ENCODE measurements around the gene TNIP1. TPM values are rescaled to one million over a fixed set of nuclear protein-coding genes. Genes with fewer than 3 reads are reported as not detected.

Gene TNIP1
- total RNA-seq, 1 experiment from 2014 or later, result 65.7 TPM

GRCh38 chr5:151023651-151024050, 57.2 kb downstream of the TNIP1 start:
- H3K4me3 ChIP-seq (ENCODE audit: low read depth, low read length), result no peak overlapping the region
- ChIA-PET POLR2A (no interaction called here), CTCF (no interaction called here)
- no peaks in the 10 kb centered on the region for H3K9me3 Mint-ChIP-seq (ENCODE audit: unreplicated experiment)
- H3K36me3 ChIP-seq (ENCODE audit: control insufficient read depth, insufficient read depth, low read length), result peaks cover 4% of the 10 kb centered on the region
- peaks cover 46% of the 10 kb centered on the region for H3K36me3 Mint-ChIP-seq (ENCODE audit: insufficient read depth, unreplicated experiment)
- no peak for TF ChIP-seq CTCF (IDR thresholded peaks at IDR 0.05; ENCODE audit: insufficient read depth in 1 of 2, low read depth in 1 of 2, low read length in 1 of 2, severe bottlenecking in 1 of 2, unreplicated experiment in 1 of 2)
- no peaks in the 10 kb centered on the region for H3K27me3 Mint-ChIP-seq (ENCODE audit: insufficient read depth, unreplicated experiment)
- intact Hi-C loops (cut with micrococcal nuclease; ENCODE audit: unreplicated experiment), result no loop called here
- no peak for DNase-seq
- no peak overlapping the region for H3K27ac Mint-ChIP-seq (ENCODE audit: unreplicated experiment)
- H3K4me3 Mint-ChIP-seq (ENCODE audit: unreplicated experiment), result no peak overlapping the region
- no peaks in the 10 kb centered on the region for H3K27me3 ChIP-seq (replicated peaks; ENCODE audit: control insufficient read depth, insufficient read depth, low read length)
- no peaks in the 10 kb centered on the region for H3K9me3 ChIP-seq
- peaks cover 5% of the 10 kb centered on the region for H3K4me1 Mint-ChIP-seq (ENCODE audit: low read depth, unreplicated experiment)
- H3K4me1 ChIP-seq, result peaks cover 7% of the 10 kb centered on the region
- no TSS peak for BruUV-seq (replicated peaks)

GRCh38 chr5:151023047-151023615, 57.7 kb downstream of the TNIP1 start:
- Mint-ChIP-seq H3K4me3 (ENCODE audit: unreplicated experiment) (no peak overlapping the region), H3K4me1 (ENCODE audit: low read depth, unreplicated experiment) (peaks cover 5% of the 10 kb centered on the region), H3K27ac (ENCODE audit: unreplicated experiment) (no peak overlapping the region), H3K9me3 (ENCODE audit: unreplicated experiment) (no peaks in the 10 kb centered on the region), H3K36me3 (ENCODE audit: insufficient read depth, unreplicated experiment) (peaks cover 40% of the 10 kb centered on the region), H3K27me3 (ENCODE audit: insufficient read depth, unreplicated experiment) (no peaks in the 10 kb centered on the region)
- peaks cover 4% of the 10 kb centered on the region; the same call in 1 of the 2 replicates for H3K36me3 ChIP-seq (ENCODE audit: control insufficient read depth, insufficient read depth, low read length)
- POLR2A ChIA-PET, result no interaction called here
- intact Hi-C loops (cut with micrococcal nuclease; ENCODE audit: unreplicated experiment), result no loop called here
- DNase-seq, result no peak
- CTCF ChIA-PET, result no interaction called here
- H3K4me3 ChIP-seq (ENCODE audit: low read depth, low read length), result no peak overlapping the region
- BruUV-seq (replicated peaks), result no TSS peak
- no peaks in the 10 kb centered on the region for H3K9me3 ChIP-seq
- H3K27me3 ChIP-seq (replicated peaks; ENCODE audit: control insufficient read depth, insufficient read depth, low read length), result no peaks in the 10 kb centered on the region
- TF ChIP-seq CTCF (IDR thresholded peaks at IDR 0.05; ENCODE audit: insufficient read depth in 1 of 2, low read depth in 1 of 2, low read length in 1 of 2, severe bottlenecking in 1 of 2, unreplicated experiment in 1 of 2), result no peak
- H3K4me1 ChIP-seq, result peaks cover 8% of the 10 kb centered on the region

- H3K4me3 Mint-ChIP-seq (ENCODE audit: unreplicated experiment), result no peak overlapping the region
- Histone ChIP-seq H3K9me3 (no peaks in the 10 kb centered on the region), H3K4me1 (peaks cover 14% of the 10 kb centered on the region), H3K27me3 (replicated peaks; ENCODE audit: control insufficient read depth, insufficient read depth, low read length) (no peaks in the 10 kb centered on the region), H3K36me3 (ENCODE audit: control insufficient read depth, insufficient read depth, low read length) (peaks cover 4% of the 10 kb centered on the region; the same call in 1 of the 2 replicates), H3K4me3 (ENCODE audit: low read depth, low read length) (no peak overlapping the region)
- no peak for TF ChIP-seq CTCF (IDR thresholded peaks at IDR 0.05; ENCODE audit: insufficient read depth in 1 of 2, low read depth in 1 of 2, low read length in 1 of 2, severe bottlenecking in 1 of 2, unreplicated experiment in 1 of 2)
- POLR2A ChIA-PET, result no interaction called here
- no peak overlapping the region for H3K27ac Mint-ChIP-seq (ENCODE audit: unreplicated experiment)
- CTCF ChIA-PET, result no interaction called here
- no TSS peak for BruUV-seq (replicated peaks)
- H3K9me3 Mint-ChIP-seq (ENCODE audit: unreplicated experiment), result no peaks in the 10 kb centered on the region
- intact Hi-C loops (cut with micrococcal nuclease; ENCODE audit: unreplicated experiment), result no loop called here
- H3K36me3 Mint-ChIP-seq (ENCODE audit: insufficient read depth, unreplicated experiment), result peaks cover 39% of the 10 kb centered on the region
- peaks cover 10% of the 10 kb centered on the region for H3K4me1 Mint-ChIP-seq (ENCODE audit: low read depth, unreplicated experiment)
- no peaks in the 10 kb centered on the region for H3K27me3 Mint-ChIP-seq (ENCODE audit: insufficient read depth, unreplicated experiment)
- DNase-seq, result no peak
These were observed 58.3 kb downstream of the TNIP1 start for GRCh38 chr5:151022511-151023018.

Measured in Caco-2 (cell line).